Neuron (in vitro differentiated cells): Measurements from ENCODE around the gene MBOAT2.
A peak's percentile ranks its signal among the peaks of the same experiment; 100 is the strongest.

ENCODE experiments used
- H2AFZ ChIP-seq: one replicate; pipeline ENCODE4 v1.6.1; 2013; ENCODE audit warnings: low read depth, mild to moderate bottlenecking, inconsistent platforms, low read length, moderate library complexity
- H3K27me3 ChIP-seq: one replicate; pipeline ENCODE4 v1.6.1; 2013; ENCODE audit warnings: low read length; ENCODE audit not compliant: insufficient read depth
- H3K36me3 ChIP-seq: one replicate; pipeline ENCODE4 v1.6.1; 2013; ENCODE audit warnings: low read length; ENCODE audit not compliant: insufficient read depth
- H3K4me1 ChIP-seq: one replicate; pipeline ENCODE4 v1.6.1; 2013; ENCODE audit warnings: low read length; ENCODE audit not compliant: insufficient read depth
- H3K4me3 ChIP-seq: 2 replicates; pipeline ENCODE4 v1.5.1; 2013; ENCODE audit warnings: mild to moderate bottlenecking, low read length, moderate library complexity
- H3K9me3 ChIP-seq: one replicate; pipeline ENCODE4 v1.6.1; 2013; ENCODE audit warnings: low read length

The MBOAT2 gene

DNA sequence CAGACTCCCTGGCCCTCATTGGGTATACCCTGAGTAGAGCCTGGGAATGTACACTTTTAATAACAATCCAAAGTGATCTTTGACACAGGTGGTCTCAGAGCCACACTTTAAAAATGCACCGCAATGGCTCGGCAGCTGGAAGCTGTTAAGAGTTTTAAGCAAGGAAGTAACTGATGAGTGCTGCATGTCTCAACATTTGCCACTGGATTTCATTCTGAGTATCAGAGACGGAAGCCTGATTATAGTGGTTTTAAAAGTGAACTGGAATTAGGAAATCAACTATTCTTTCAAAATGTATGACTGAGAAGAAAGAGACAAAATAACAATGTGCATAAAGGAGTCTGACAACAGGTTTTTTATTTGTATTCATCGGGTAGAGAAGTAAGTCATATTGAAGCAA is 7.5 kb downstream of the MBOAT2 start:
- Histone ChIP-seq H3K27me3 (no peaks in the 10 kb centered on the region), H3K4me3 (no peak overlapping the region), H3K9me3 (no peaks in the 10 kb centered on the region), H2AFZ (no peak overlapping the region), H3K4me1 (peaks cover 7% of the 10 kb centered on the region), H3K36me3 (no peaks in the 10 kb centered on the region)

DNA sequence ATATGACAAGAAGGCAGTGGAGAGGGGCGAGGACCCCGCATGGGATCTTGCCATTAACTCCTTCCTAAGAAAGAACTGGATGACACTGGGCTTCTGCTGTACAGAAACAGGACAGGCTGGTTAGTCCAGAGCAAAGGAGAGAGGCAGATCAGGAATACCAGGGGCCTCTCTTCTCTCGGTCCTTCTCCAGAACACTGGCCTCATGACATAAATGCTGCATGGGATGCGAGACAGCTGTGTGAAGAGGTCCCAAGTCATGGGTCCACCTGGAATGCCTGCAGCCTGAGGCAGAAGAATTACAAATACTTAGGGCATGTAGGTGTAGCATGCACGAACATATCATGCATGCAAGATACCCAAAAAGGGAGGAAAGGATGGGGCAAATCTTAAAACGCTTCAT is 9.1 kb downstream of the MBOAT2 start:
- Histone ChIP-seq H3K4me3 (no peak overlapping the region), H3K4me1 (peaks cover 6% of the 10 kb centered on the region), H3K36me3 (no peaks in the 10 kb centered on the region), H2AFZ (no peak overlapping the region), H3K27me3 (no peaks in the 10 kb centered on the region), H3K9me3 (no peaks in the 10 kb centered on the region)

DNA sequence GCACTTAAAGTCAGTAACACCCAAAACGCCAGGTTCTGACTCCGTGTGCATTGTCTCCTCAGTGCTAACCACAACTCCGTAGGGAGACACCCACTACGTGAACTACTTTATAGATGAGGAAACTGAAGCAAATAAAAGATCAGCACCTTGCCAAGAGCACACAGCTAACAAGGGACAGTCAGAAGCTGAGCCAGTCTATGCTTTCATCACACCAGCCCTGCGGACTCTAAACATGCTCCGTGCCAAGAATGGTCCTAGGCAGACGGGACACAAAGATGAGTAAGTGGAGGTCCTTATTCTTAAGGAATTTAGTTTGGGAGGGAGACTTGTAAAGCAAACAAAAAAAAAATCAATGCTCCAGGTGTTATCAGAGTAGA is 9.6 kb downstream of the MBOAT2 start:
- no peaks in the 10 kb centered on the region for H3K9me3 ChIP-seq
- H2AFZ ChIP-seq: no peak overlapping the region
- H3K4me3 ChIP-seq: no peak overlapping the region
- no peaks in the 10 kb centered on the region for H3K27me3 ChIP-seq
- no peaks in the 10 kb centered on the region for H3K36me3 ChIP-seq
- H3K4me1 ChIP-seq: peaks cover 2% of the 10 kb centered on the region

DNA sequence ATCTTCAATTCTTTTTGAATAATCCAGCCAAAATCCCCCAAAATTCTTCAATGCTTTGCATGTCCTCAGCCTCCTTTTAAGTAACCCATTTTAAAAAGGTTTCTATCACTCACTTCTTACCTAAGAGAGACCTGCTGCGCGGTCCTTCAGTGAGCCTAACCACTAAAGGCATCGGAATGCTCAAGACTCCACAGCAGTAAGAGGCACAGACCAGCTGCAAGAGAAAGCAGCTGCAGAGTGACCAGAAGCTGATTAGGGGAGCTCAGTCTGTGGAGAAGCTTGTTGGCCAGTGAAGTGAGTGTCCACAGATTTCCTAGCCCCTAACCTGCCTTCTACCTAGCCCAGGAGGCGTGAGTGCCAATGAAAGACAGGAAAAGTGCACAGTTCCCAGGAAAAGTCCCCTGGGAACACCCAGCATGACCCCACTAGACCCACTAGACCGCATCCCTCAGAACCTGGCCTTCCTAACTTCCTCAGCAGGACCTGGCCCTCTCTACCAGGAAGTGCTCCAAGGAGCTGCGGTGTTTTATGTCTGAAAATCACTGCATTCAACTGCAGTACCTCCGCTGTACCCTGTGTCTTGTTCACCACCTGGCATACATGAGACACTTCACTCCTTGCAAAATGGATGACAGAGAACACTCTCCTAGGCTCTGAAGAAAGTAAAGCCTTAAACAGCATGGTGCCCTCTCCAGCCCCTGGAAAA is 10.1 kb downstream of the MBOAT2 start:
- no peaks in the 10 kb centered on the region for H3K36me3 ChIP-seq
- H3K9me3 ChIP-seq: no peaks in the 10 kb centered on the region
- no peak overlapping the region for H3K4me3 ChIP-seq
- H2AFZ ChIP-seq: no peak overlapping the region
- H3K4me1 ChIP-seq: no peaks in the 10 kb centered on the region
- no peaks in the 10 kb centered on the region for H3K27me3 ChIP-seq

DNA sequence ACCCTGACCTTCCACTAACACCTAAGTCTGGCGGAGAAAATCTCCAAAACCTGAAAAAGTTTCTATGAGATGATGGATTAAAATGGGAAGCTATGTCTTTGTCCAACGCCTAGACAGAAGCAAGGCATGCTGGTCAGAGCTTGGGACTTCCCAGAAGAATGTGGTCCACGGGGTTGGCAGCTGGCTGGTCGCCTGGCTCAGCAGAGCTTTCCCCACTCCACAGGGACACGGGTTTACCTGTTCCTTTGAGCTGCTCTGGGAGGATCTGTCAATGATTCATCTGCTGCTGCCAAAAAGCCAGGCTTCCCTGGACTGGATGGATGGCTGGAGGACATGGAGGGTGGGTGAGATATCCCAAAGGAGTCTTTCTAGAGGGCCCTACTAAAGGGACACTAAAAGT is 10.8 kb downstream of the MBOAT2 start:
- Histone ChIP-seq H3K27me3 (no peaks in the 10 kb centered on the region), H3K36me3 (no peaks in the 10 kb centered on the region), H3K4me3 (no peak overlapping the region), H3K9me3 (no peaks in the 10 kb centered on the region), H3K4me1 (no peaks in the 10 kb centered on the region), H2AFZ (no peak overlapping the region)

DNA sequence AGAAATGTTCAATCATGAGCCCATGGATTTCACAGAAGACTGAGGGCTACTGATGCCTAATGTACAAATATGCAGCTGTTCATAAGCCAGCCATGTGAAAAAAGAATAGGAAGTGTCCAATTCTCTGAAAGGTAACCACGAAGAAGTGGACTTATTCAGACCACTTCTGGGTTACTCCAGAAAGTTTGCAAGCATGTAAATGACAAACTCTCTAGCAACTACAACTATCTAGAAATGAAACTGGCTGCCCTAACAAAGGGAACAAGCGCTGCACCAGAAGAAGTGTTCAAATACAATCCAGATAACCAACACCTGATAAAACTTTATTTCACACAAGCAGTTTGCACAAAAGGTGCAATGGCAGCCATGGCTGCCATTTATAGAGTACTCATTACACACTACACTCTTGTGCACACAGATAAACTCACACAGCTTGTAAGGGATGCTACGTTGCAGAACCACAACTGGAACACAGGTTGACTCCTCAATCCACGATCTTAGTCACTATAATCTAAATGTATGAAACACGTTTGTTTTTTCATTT is 13.9 kb downstream of the MBOAT2 start:
- H2AFZ ChIP-seq: no peak overlapping the region
- peaks cover 11% of the 10 kb centered on the region for H3K4me1 ChIP-seq
- H3K36me3 ChIP-seq: no peaks in the 10 kb centered on the region
- H3K27me3 ChIP-seq: no peaks in the 10 kb centered on the region
- H3K4me3 ChIP-seq: no peak overlapping the region
- no peaks in the 10 kb centered on the region for H3K9me3 ChIP-seq

DNA sequence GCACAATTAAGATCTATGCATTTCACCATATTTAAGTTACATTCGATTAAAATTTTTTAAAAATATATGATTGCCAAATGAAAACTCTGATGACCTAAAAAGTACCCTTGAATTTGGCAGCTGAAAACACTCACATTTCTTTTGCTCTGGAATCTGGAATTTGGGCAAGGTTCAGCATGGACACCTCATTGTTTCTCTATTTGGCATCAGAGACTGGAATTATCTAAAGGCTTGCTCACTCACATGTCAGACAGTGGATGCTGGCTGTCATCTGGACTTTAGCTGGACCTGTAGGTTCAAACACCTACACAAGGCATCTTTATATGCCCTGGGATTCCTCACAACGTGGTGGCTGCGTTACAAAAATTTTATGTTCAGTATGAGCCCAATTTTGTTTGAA is 16.1 kb downstream of the MBOAT2 start:
- Histone ChIP-seq H3K4me3 (no peak overlapping the region), H3K4me1 (peaks cover 20% of the 10 kb centered on the region), H2AFZ (no peak overlapping the region), H3K9me3 (no peaks in the 10 kb centered on the region), H3K27me3 (no peaks in the 10 kb centered on the region), H3K36me3 (no peaks in the 10 kb centered on the region)

DNA sequence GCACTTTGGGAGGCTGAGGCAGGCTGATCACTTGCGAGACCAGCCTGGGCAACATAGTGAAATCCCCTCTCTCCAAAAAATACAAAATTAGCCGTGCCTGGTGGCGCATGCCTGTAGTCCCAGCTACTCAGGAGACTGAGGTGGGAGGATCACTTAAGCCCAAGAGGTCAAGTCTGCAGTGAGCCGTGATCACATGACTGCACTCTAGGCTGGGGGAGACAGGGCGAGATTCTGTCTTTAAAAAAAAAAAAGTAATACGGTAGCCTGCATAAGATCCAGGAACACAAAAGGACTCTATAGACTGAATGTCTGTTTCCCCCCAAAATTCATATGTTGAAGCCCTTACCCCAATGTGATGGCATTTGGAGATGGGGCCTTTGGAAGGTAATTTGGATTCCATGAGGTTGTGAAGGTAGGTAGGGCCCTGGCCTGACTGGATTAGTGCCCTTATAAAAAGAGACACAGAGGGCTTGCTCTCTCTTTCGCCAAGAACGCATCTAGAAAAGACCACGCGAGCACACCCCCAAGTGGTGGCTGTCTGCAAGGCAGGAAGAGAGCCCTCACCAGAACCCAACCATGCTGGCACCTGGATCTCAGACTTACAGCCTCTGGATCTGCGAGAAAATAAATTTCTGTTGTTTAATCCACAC is 17.0 kb downstream of the MBOAT2 start:
- Histone ChIP-seq H3K4me1 (peaks cover 20% of the 10 kb centered on the region), H2AFZ (no peak overlapping the region), H3K9me3 (no peaks in the 10 kb centered on the region), H3K27me3 (no peaks in the 10 kb centered on the region), H3K4me3 (no peak overlapping the region), H3K36me3 (no peaks in the 10 kb centered on the region)

DNA sequence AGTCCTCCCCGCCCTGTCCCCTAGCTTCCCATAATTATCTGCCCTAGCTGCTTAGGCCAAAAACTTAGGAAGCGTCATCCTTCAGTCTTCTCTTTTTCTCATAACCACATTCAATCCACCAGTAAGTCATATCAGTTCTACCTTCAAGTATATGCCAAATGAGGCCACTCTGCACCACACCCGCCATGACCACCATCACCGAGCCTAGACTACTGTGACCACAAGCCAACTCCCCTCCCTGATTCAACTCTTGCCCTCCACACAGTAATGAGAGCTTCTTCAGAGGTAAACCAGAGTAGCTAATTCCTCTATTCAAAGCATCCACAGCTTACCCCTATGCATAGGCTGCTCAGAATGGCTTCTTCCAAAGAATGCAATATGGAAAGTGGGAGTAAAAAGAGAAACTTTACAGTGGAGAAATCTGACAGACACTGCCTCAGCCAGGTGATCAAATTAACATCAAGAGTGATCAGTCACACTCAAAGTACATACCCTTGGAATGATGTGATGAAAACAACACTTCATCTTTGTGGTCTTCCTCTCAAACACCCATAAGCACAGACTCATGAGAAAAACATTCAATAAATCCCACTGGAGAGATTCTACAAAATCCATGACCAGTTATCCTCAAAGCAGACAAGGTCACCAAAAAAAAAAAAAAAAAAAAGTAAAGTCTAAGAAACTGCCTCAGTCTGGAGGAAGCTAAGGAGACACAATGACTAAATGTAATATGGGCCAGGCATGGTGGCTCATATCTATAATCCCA is 17.7 kb downstream of the MBOAT2 start:
- no peak overlapping the region for H2AFZ ChIP-seq
- no peaks in the 10 kb centered on the region for H3K36me3 ChIP-seq
- H3K4me1 ChIP-seq: peaks cover 20% of the 10 kb centered on the region
- no peaks in the 10 kb centered on the region for H3K27me3 ChIP-seq
- no peaks in the 10 kb centered on the region for H3K9me3 ChIP-seq
- no peak overlapping the region for H3K4me3 ChIP-seq

DNA sequence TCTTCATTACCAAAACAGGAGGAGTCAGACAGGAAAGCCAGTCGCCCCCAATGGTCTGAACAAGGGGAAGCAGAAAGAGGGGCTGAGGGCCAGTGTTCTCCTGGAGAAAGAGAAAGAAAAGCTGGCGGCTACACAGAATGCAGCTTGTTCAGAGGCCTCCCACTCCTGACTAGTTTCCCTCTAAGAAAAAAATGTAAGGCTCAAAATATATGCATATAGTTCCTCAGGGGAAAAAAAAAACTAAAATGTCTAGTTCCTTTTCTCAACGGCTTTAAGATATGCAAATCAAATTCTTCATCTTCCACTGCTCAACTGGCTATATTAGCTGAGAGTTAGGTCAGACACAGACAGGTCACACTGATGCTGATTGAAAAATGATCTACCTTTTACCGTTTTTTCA is 18.6 kb downstream of the MBOAT2 start:
- no peaks in the 10 kb centered on the region for H3K27me3 ChIP-seq
- no peaks in the 10 kb centered on the region for H3K9me3 ChIP-seq
- H3K4me3 ChIP-seq: peak overlapping the region; percentile 24
- no peaks in the 10 kb centered on the region for H3K36me3 ChIP-seq
- peaks cover 20% of the 10 kb centered on the region for H3K4me1 ChIP-seq
- no peak overlapping the region for H2AFZ ChIP-seq

DNA sequence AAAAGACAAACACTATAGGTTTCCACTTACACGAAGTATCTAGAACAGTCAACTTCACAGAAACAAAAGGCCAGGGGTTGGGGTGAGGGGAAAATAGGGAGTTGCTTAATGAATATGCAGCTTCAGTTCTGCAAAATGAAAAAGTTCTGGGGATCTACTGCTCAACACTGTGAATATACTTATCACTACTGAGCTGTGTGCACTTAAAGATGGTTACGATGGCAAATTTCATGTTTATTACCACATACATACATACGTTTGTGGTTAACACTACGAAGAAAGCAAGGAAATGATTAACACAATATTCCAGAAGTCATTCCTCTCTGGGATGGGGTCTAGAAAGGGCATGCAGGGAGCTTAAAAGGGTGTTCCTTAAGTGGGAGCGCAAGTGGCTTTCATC is 19.3 kb downstream of the MBOAT2 start:
- no peaks in the 10 kb centered on the region for H3K36me3 ChIP-seq
- H3K9me3 ChIP-seq: no peaks in the 10 kb centered on the region
- H3K4me3 ChIP-seq: no peak overlapping the region
- H3K4me1 ChIP-seq: peaks cover 20% of the 10 kb centered on the region
- H3K27me3 ChIP-seq: no peaks in the 10 kb centered on the region
- H2AFZ ChIP-seq: no peak overlapping the region

DNA sequence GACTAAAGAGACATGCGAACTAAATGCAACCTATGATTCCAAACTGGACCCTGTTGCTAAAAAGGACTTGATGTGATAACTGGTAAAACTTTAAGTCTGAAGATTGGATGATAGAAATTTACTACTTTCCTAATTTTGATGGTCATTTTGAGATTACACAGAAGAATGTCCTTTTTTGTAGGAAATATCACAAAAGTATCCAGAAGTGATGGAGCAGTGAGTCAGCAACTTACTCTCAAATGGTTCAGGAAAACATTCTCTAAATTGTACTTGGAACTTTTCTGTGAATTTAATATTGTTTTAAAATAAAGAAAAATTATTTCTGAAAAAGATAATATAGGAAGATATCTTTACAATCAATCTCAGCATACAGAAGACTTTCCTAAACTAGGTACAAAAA is 19.9 kb downstream of the MBOAT2 start:
- no peaks in the 10 kb centered on the region for H3K9me3 ChIP-seq
- H3K36me3 ChIP-seq: no peaks in the 10 kb centered on the region
- H2AFZ ChIP-seq: no peak overlapping the region
- no peaks in the 10 kb centered on the region for H3K27me3 ChIP-seq
- no peak overlapping the region for H3K4me3 ChIP-seq
- peaks cover 20% of the 10 kb centered on the region for H3K4me1 ChIP-seq

DNA sequence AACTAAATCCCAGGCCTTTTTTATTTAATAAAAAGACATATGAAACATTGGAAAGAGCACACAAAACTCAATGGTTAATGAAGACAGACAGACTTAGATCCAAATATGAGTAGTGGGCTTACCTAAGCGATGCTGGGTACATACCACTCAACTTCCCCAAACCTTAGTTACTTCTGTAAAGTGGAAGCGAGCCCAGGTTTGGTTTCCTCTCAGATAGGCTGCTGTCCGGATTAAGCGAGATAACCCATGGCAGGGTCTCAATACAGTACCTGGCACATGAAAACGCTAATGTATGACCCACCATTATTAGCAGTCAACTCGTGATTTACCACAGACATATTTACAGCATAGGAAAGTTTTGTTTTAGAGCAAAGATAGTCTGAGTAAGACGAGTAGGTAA is 21.6 kb downstream of the MBOAT2 start:
- Histone ChIP-seq H3K27me3 (no peaks in the 10 kb centered on the region), H3K36me3 (no peaks in the 10 kb centered on the region), H3K4me1 (peaks cover 20% of the 10 kb centered on the region), H3K9me3 (no peaks in the 10 kb centered on the region), H3K4me3 (no peak overlapping the region), H2AFZ (no peak overlapping the region)
